MCF 10A (cell line): ENCODE data around the gene DPY30. TPM values are rescaled to one million over a fixed set of nuclear protein-coding genes. Genes with fewer than 3 reads are reported as not detected.
"Not testable (repeated sequence)": the region's sequence is repeated elsewhere in the genome, so short reads cannot be mapped to it uniquely, and the experiment has no call there.

Experiments
- BruUV-seq: library from RNA; stranded (reverse); fragments of 400-500 nt; replicated peaks from 2 replicates; lab custom pipeline; 2021; lab: Mats Ljungman, UMichigan
- CTCF ChIA-PET: fragments of 300-600 bp; sonication (Branson Sonifier 250); formaldehyde crosslinking; extraction: SDS; loops from one replicate; lab custom pipeline; 2021; ENCODE audit warnings: antibody characterized with exemption, inconsistent platforms; lab: Yijun Ruan, JAX
- POLR2A ChIA-PET: fragments of 300-600, 350-650 bp; sonication (Branson Sonifier 250); formaldehyde crosslinking; extraction: SDS; loops from one replicate; lab custom pipeline; 2020; ENCODE audit warnings: antibody characterized with exemption, inconsistent platforms; lab: Yijun Ruan, JAX
- DNase-seq: peaks from one replicate; pipeline ENCODE4 v3.0.0-alpha.2; 2018; ENCODE audit not compliant: unreplicated experiment
- H3K27ac Mint-ChIP-seq: one replicate; pipeline ENCODE4 v1.8.0; 2022; ENCODE audit warnings: mild to moderate bottlenecking, low read depth, mixed read lengths; ENCODE audit not compliant: unreplicated experiment
- H3K27me3 Mint-ChIP-seq: one replicate; pipeline ENCODE4 v1.8.0; 2022; ENCODE audit warnings: mixed read lengths; ENCODE audit not compliant: insufficient read depth, unreplicated experiment
- H3K36me3 Mint-ChIP-seq: one replicate; pipeline ENCODE4 v1.8.0; 2022; ENCODE audit warnings: mild to moderate bottlenecking, moderate library complexity, mixed read lengths; ENCODE audit not compliant: insufficient read depth, unreplicated experiment
- H3K4me1 Mint-ChIP-seq: one replicate; pipeline ENCODE4 v1.8.0; 2022; ENCODE audit warnings: mixed read lengths; ENCODE audit not compliant: insufficient read depth, unreplicated experiment
- H3K4me3 Mint-ChIP-seq: one replicate; pipeline ENCODE4 v1.8.0; 2022; ENCODE audit warnings: mild to moderate bottlenecking, moderate library complexity, mixed read lengths; ENCODE audit not compliant: unreplicated experiment
- H3K9me3 Mint-ChIP-seq: one replicate; pipeline ENCODE4 v1.8.0; 2022; ENCODE audit warnings: mixed read lengths; ENCODE audit not compliant: unreplicated experiment
- CTCF ChIP-seq: fragments of 200-600 bp; IDR thresholded peaks from one replicate; pipeline ENCODE4 v1.8.0; 2022; ENCODE audit warnings: antibody characterized with exemption, mild to moderate bottlenecking; ENCODE audit not compliant: unreplicated experiment
- intact Hi-C: fragments of 100-400 bp; cut with micrococcal nuclease; formaldehyde crosslinking; loops from 2 replicates; pipeline ENCODE4 v1.14.1; 2022
- total RNA-seq: library from RNA; stranded (reverse); gene quantifications from 2 replicates; pipeline ENCODE4 v1.2.3, GENCODE V29; 2022

Gene DPY30
- total RNA-seq, 1 experiment from 2014 or later, result 54.7 TPM

- Mint-ChIP-seq H3K27ac (no peak overlapping the region), H3K27me3 (no peaks in the 10 kb centered on the region), H3K4me3 (no peak overlapping the region), H3K36me3 (peaks cover 15% of the 10 kb centered on the region), H3K4me1 (peaks cover 5% of the 10 kb centered on the region), H3K9me3 (no peaks in the 10 kb centered on the region)
- CTCF ChIA-PET, result interaction anchor here (0.8 to 1.0 kb wide), 2 partner anchors 25 to 31 kb away, joined by 3 read pairs; no protein-coding TSS in a partner anchor
- no peak for TF ChIP-seq CTCF
- intact Hi-C loops, result no loop called here
- POLR2A ChIA-PET, result interaction anchor here (0.6 to 1.9 kb wide), 8 partner anchors 10 to 134 kb away, joined by 3 to 8 read pairs (median 3); partner anchors contain the start of genes DPY30 and SPAST
- no peak for DNase-seq
- no TSS peak for BruUV-seq
These were observed 26.7 kb downstream of the DPY30 start for GRCh38 chr2:32012872-32013271.

- no peak for TF ChIP-seq CTCF
- peaks cover 17% of the 10 kb centered on the region for H3K4me1 Mint-ChIP-seq
- no peaks in the 10 kb centered on the region for H3K27me3 Mint-ChIP-seq
- CTCF ChIA-PET, result no interaction called here
- POLR2A ChIA-PET, result interaction anchor here (0.7 to 1.6 kb wide), 6 partner anchors 8 to 265 kb away, joined by 3 to 20 read pairs (median 4); partner anchors contain the start of gene DPY30
- DNase-seq, result peak; percentile 4
- peaks cover 8% of the 10 kb centered on the region for H3K36me3 Mint-ChIP-seq
- BruUV-seq, result TSS peak; percentile 90
- intact Hi-C loops, result loop anchor here (2.0 kb wide), 1 partner anchor 51 kb away; the partner anchor contains the start of gene SPAST
- no peaks in the 10 kb centered on the region for H3K9me3 Mint-ChIP-seq
- peak overlapping the region; percentile 67 for H3K27ac Mint-ChIP-seq
- H3K4me3 Mint-ChIP-seq, result peak overlapping the region; percentile 86
These were observed 28.1 kb downstream of the DPY30 start for GRCh38 chr2:32011485-32011960.

GRCh38 chr2:32010670-32011484 is 28.7 kb downstream of the DPY30 start, which contains the start of gene MEMO1:
Gene MEMO1 (minus strand): TSS chr2:32011008. CDS start chr2:32010247, 761 bp downstream.
- intact Hi-C loops, result loop anchor here (2.0 kb wide), 1 partner anchor 52 kb away; the partner anchor contains the start of gene SPAST
- no TSS peak for BruUV-seq
- ChIA-PET POLR2A (interaction anchor here (0.7 to 1.6 kb wide), 7 partner anchors 9 to 266 kb away, joined by 3 to 20 read pairs (median 4); partner anchors contain the start of genes DPY30 and SPAST), CTCF (no interaction called here)
- peak; percentile 92 for DNase-seq
- H3K4me1 Mint-ChIP-seq, result peaks cover 20% of the 10 kb centered on the region
- H3K4me3 Mint-ChIP-seq, result peak within 1 kb of the TSS; percentile 86
- no peaks in the 10 kb centered on the region for H3K9me3 Mint-ChIP-seq
- H3K27me3 Mint-ChIP-seq, result no peaks in the 10 kb centered on the region
- peaks cover 2% of the 10 kb centered on the region for H3K36me3 Mint-ChIP-seq
- H3K27ac Mint-ChIP-seq, result peak within 1 kb of the TSS; percentile 67
- TF ChIP-seq CTCF, result no peak

- H3K9me3 Mint-ChIP-seq, H3K27ac Mint-ChIP-seq, H3K36me3 Mint-ChIP-seq, BruUV-seq, H3K27me3 Mint-ChIP-seq, CTCF ChIA-PET: not testable (repeated sequence)
- POLR2A ChIA-PET, result interaction anchor here (0.9 to 1.6 kb wide), 3 partner anchors 10 to 54 kb away, joined by 4 to 20 read pairs (median 5); partner anchors contain the start of genes DPY30 and SPAST
- H3K4me1 Mint-ChIP-seq, result peaks cover 24% of the 10 kb centered on the region
- H3K4me3 Mint-ChIP-seq, result peak overlapping the region; percentile 86
- intact Hi-C loops, result loop anchor here (2.0 kb wide), 1 partner anchor 53 kb away; the partner anchor contains the start of gene SPAST
- peak; percentile 55 for DNase-seq
These were observed 29.3 kb downstream of the DPY30 start for GRCh38 chr2:32010280-32010669.
